ENCODE data around the gene SYT10.
"Not testable (repeated sequence)": the region's sequence is repeated elsewhere in the genome, so short reads cannot be mapped to it uniquely, and the experiment has no call there.

Gene SYT10, protein sequence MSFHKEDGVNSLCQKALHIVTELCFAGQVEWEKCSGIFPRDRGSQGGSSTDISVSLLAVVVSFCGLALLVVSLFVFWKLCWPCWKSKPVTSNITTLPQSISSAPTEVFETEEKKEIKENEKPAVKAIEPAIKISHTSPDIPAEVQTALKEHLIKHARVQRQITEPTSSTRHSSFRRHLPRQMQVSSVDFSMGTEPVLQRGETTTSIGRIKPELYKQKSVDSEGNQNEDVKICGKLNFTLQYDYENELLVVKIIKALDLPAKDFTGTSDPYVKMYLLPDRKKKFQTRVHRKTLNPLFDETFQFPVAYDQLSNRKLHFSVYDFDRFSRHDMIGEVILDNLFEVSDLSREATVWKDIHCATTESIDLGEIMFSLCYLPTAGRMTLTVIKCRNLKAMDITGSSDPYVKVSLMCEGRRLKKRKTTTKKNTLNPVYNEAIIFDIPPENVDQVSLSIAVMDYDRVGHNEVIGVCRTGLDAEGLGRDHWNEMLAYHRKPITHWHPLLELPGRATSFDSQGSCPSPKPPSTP

DNA sequence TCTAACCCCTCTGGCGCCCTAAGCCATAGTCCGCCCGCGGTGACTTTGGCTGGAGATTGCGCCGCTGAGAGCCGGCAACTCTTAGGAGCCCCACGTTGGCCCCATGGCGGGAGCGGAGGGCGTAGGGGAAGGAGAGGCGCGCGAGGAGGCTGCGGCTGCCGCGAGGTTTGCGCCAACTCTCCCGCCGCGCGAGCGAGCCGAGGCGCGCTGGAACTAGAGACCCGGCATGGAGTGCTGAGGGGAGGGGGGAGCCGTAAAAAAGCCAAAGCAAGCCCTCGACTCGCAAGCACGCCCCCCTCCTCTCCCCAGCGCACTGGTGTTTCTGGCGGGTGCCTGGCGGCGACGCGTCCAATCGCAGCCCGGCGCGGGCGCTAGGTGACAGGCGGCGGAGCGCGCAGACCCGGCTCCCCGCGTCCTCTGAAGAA lies at the start of gene SYT10:
Gene SYT10 (minus strand): TSS at position 233 of the 425 bp plus-strand sequence. CDS start 297 bp downstream, outside the sequence.
- peak; percentile 53 for DNase-seq (ENCODE audit: low spot score)

DNA sequence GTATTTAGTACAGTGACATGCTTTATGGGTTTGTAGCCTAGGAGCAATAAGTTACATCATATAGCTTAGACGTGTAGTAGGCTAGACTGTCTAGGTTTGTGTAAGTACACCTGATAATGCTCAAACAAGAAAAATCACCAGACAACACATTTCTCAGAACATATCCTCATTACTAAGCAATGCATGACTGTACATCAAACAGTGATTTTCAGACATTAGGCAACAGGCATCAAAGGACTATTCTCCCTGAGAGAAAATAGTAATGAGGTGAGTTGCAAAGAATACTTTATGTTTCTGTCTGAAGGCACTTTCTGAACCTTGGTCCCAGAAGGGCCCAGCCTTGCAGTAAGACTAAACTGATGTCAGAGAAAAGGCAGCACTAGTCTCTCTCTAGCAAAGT lies 48.4 kb upstream of the SYT10 start:
- no peak for DNase-seq (ENCODE audit: low spot score)

DNA sequence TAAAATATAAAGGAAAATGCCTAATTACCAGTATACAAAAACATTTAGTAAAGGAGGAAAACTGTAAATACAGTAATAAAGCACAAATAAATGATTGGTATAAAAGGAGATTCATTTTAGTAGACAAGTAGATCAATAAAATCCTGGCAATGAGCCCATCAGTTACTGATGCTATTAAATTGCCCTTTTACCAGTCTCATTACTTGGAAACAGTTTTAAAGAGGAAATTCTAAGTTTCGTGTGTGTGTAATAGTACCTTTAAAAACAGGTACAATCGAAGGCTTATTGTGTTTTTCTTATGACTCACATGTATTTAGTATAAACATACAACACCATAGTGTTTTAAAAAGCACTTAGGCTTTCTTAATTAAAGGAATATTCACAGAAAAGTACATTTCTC lies 46.4 kb upstream of the SYT10 start:
- no peak for DNase-seq (ENCODE audit: low spot score)

DNA sequence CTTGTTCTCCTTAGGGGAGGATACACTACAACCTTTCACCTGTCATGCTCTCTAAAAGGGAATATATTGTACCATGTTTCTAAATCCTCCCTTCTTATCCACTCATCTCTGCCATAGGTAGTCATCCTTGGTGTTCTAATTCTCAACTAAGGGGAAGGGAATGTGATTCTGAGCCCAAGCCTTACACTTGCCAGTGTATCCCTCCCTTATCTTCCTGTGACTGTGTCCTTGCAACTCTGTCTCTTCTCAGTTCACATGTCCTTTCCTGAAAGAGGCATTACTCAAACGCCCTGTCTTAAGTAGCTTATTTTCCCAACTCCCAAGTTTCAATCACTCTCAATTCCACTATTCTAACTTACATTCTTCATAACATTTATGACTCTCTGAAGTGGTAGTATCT lies 44.5 kb upstream of the SYT10 start:
- no peak for DNase-seq (ENCODE audit: low spot score)

DNA sequence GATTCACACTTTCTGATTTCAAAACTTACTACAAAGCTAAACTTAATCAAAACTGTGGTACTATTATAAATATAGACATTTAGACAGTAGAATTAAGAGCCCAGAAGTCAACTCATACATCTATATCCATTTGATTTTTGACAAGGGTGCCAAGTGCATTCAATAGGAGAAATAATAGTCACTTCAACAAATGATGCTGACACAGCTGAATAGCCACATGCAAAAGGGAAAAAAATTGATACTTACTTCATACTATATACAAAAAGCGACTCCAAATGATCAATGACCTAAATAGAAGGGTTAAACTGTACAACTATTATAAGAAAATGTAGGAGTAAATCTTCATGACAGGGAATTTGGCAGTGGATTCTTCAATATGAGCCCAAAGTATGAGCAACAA lies 40.7 kb upstream of the SYT10 start:
- DNase-seq (ENCODE audit: low spot score), result no peak

DNA sequence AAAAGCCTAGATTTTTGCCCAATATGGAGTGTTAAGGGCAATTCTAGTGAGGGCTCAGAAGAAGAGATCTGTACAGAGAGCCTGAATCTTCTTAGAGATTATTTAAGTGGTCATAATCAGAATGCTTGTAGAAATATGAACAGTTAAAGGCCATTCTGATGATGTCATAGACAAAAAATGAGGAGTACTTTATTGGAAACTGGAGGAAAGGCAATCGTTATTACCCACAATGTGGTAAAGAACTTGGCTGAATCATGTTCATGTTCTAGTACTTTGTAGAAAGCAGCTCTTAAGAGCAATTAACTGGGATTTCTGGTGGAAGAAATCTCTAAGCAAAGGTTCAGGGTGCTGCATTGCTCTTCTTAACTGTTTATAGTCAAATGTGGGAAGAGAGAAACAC lies 36.4 kb upstream of the SYT10 start:
- DNase-seq (ENCODE audit: low spot score), result no peak

DNA sequence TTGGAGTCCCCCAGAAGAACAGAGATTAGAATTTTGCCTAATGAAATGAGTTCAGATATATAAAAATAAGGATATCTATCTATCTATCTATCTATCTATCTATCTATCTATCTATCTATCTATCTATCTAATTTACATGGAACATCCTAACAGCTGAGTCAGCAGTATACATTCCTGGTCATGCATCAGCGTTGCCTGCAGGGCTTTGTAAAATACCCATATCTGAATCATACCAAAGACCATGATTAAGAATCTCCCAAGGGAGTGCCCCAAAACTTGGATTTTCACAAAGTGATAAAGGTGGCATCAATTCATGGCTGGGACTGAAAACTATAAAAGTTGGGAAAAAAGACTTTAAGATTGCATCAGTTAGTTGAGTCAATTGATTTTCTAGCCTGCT lies 32.7 kb upstream of the SYT10 start:
- DNase-seq (ENCODE audit: low spot score), result no peak

DNA sequence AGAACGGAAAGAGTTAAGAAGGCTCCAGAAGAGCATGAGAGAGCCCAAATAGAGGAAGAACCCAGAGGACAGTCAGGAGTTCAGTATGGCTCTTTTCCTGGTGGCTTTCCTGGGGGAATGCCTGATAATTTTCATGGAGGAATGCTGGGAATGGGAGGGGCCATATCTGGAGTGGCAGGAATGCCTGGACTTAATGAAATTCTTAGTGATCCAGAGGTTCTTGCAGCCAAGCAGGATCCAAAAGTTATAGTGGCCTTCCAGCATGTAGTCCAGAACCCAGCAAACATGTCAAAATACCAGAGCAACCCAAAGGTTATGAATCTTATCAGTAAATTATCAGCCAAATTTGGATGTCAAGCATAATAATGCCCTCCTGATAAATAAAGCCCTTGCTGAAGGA lies 15.5 kb upstream of the SYT10 start:
- no peak for DNase-seq (ENCODE audit: low spot score)

DNA sequence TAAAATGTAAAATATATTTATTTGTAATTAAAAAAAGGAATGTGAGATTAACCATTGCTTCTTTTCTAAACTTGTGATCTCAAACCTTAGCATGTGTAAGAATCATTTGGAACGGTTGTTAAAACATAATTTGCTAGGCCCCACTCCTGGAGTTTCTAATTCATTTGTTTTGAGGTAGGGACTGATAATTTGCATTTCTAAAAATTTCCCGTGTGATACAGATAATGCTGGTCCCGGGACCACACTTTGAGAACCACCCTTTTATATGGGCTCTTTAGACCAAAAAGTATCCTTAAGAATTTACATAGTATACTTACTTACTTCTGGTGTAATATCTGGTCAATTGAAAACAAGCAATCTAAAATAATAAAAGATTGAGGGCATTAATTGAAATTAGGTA lies 10.9 kb upstream of the SYT10 start:
- no peak for DNase-seq (ENCODE audit: low spot score)

DNA sequence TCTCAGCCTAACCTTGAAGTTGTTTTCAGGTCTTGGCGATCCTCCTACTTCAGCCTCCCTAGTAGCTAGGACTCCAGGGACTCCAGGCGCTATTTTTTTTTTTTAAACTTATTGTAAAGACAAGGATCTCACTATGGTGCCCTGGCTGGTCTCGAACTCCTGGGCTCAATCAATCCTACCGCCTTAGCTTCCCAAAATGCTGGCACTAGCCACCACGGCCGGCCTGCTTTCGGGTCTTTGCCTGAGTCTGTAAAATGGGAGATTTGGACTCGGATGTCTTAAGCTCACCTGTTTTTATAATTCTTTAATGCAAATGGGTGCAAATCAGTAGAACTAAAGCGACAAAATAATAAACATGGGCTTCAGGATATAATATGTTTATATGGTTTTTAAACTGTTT lies 858 bp upstream of the SYT10 start:
- no peak for DNase-seq (ENCODE audit: low spot score)

DNA sequence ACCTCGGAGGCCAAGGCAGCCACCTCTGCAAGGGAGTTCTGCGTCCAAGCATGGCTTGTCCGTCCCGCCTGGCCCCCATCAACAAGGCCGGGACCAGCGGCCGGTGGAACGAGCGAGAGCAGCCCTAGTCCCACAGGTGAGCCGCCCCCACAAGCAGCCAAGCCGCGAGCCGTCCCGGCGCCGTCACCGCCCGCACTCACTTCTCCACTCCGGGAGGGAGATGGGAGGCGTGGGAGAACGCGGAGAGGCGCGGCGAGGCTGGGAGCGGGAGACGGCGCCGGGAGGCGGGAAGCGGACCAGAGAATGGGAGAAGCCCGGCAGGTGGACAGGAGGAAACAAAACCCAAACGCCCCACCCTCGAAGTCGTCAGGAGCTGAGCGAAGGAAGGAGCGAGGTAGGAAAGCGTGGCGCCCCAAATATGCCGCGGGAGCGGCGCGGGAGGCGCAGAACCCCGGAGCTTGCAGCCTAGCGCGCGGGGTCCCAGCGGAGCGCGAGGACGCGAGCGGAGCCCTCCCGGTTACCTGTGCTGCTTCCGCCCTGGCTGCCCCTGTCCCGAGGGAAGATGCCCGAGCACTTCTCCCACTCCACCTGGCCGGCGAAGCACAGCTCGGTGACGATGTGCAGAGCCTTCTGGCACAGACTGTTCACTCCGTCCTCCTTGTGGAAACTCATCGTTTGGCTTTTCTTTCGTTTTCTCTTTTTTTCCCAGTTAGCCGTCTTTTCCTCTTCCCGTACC lies 600 bp downstream of the SYT10 start:
- peak; percentile 18 for DNase-seq (ENCODE audit: low spot score)

DNA sequence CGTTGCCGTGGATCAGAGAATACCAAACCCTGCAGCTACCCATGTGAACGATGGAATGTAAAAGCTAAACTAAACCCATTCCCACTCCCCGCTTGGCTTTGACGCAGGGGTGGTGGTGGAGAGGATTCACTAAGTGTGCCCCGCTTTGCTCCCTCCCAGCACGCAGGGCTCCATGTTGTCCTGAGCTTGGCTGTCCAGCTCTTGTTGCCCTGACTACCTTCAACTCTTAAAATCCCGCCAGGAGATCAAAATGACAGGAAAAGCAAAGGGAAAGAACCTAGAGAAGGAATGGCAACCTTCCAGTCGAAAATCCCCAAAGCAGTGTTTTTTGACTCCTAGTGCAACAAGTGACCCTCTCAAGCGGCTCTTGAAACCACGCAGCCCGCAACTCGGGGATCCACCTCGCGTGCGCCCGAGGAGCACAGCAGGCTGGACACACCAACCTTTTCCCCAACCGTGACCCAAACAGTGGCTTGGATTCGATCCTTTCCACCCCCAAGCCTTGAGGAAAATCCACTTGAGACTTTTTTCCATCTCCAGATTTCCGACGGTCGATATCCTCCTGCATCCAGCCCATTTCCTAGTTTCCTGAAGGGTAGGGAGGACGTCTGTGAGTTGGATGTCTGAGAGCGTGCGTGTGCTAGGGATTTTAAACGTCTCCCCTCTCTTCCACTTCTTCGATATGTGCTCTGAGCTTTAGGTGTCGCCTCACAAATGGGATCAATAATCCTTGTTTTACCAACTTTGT lies 1.4 kb downstream of the SYT10 start:
- DNase-seq (ENCODE audit: low spot score), result no peak

DNA sequence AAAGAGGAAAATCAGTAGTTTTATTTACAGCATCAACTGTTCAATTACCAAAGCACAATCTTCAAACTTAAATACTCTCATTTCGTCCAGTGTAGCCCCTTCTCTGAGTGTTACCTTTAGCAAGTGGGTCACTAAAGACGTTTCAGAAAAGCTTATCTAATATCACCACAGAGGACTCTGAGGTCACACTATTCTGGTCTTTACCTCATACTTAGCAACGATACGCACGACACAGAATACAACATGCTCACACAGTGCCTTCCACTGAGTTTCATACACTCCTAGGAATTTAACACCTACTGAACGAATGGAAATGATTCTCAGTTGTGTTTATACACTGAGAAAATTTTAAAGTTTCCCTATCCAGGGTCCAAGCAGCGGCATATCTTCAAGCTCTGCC lies 2.0 kb downstream of the SYT10 start:
- DNase-seq (ENCODE audit: low spot score), result no peak

DNA sequence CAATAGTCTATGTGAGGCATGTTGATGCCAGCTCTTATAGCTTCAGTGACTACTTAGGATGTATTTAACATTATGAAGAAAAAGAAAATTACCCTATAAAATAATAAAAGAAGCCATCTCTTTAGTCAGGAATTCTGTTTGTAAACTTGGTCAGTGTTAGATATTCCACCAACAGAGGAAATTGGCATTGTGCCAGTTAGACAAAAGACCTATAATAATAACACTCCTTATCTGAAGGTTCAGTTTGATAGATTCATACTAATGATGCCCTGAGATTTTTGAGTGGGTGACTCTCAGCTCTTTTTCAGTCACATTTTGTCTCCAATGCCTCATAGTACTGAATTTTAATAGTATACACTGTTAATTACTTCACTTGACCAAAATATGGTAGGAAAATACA lies 6.6 kb downstream of the SYT10 start:
- no peak for DNase-seq (ENCODE audit: low spot score)

DNA sequence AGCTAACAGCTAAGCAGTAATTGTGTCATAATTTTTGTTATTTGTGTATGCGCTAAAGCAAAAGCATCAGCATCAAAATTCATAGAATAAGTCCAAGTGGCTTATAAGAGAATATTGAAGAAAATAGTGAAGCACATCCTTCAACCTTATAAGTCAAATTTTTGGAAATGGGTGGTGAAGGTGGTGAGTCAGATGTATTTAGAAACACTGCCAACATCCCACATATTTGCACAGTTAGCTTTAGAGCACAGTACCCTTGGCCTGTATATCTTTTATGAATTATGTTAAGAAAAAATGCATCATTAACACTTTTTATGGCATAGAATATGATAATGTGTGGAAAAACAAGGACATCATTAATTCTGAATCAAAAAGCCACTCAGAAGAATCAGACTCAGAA lies 8.0 kb downstream of the SYT10 start:
- no peak for DNase-seq (ENCODE audit: low spot score)

DNA sequence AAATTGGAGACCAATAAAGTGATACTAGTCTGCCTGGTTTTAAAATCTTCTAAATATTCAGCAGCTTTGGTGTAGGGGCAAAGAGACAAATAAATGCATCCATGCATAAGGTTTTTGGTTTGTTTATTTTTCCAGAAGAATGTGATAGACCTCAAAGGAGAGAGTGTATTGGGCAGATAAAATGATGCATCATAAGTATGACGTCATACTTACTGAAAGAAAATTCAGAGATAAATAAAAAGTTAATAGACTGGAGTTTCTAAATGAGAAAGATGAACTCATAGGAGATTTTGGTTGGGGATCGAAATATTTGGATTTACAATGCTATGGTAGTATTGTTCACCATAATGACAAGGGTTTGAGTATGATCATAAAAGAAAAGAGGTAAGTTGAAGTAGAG lies 10.2 kb downstream of the SYT10 start:
- no peak for DNase-seq (ENCODE audit: low spot score)

DNA sequence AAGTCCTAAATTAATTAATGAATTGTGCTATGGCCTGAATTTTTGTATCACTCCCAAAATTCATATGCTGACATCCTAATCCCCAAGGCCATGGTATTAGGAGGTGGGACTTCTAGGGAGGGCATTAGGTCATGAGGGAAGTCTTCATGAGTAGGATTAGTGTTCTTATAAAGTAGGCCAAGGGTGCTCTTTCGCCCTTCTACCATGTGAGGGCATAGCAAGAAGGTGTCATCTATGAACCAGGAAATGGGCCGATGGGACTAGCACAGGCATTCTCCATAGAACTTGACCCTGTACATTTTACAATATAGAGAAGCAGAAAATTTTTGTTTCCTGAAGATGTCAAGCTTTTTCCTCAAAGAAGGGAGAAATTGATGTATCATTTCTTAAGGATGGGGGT lies 12.5 kb downstream of the SYT10 start:
- no peak for DNase-seq (ENCODE audit: low spot score)

DNA sequence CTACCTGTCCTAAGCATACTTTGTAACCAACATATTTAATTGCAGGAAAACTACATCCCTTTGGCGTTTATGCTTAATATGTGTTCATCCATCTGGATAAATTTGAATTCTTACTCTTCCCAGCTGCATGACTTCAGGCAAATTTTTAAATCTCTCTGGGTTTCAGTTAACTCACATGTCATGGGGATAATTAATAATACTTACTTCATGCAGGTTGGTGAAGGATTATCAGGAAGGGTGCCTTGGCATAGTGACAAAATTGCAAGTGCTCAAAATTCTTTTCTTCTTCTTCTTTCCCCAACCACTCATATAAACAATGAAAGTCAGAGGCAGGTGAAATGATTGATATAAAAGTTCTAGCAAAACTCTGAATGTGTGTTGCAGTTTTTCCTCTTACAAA lies 15.9 kb downstream of the SYT10 start:
- no peak for DNase-seq (ENCODE audit: low spot score)

DNA sequence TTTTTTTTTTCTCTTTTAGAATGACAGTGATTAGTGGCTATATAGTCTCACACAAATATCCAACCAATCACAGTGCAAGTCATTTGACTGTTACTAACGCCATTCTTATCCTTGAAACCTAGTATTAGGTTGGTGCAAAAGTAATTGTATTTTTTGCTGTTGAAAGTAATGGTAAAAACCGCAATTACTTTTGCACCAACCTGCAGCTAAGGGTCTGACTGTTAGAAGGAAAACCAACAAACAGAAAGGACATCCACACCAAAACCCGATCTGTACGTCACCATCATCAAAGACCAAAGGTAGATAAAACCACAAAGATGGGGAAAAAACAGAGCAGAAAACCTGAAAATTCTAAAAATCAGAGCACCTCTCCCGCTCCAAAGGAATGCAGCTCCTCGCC lies 27.2 kb downstream of the SYT10 start:
- not testable (repeated sequence) for DNase-seq (ENCODE audit: low spot score)

DNA sequence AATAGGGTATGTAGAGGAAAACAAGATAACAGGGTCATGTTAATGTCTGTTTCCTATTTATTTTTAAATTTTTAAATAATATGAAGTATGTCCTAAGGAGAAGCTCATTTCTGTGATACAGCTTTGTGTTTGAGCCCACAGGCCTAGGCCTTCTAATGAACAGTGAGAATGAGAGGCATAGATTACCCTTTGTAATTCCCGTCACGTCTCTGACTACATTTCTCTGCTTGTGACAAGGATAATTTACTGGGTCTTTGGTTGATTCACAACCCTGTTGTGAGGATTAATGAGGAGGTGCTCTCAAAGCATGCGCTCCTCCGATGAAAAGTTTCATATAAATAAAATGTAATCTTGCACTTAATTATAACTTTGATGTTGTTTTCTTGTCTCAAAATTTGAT lies 56.1 kb downstream of the SYT10 start:
- DNase-seq (ENCODE audit: low spot score), result no peak

DNA sequence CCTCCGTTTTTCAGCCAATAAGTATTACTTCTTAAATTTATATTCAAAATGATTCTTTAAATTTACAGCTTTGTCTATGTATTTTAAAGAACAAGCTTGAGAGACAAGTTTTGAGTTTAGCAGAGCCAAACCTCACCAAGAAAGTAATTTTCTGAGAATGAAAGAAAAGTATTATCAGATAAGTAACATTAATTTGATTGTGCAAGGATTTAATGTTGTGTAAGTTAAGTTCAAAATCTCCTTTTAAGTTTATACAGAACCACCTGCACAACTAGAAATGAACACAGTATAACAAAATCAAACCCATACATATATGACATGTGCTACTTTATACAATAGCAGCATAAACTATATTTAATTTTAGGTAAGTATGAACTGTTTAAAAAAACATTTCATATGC lies 63.5 kb downstream of the SYT10 start:
- no peak for DNase-seq (ENCODE audit: low spot score)

DNA sequence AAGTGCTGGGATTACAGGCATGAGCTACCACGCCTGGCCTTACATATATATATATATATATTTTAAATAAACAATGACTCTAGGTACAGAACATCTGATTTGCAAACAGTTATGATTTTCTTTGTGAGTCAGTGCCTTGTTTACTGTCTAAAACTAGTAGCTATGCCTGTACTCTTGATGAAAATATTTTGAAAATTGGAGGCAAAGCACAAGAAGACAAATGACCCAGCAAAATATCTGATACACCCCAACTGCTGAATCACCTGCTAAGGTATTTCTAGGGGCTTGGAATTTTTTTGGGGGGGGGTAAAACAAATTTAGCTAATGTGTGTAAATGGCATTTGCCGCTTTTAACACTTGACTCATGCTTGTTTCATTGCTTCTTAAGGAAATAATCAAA lies 69.3 kb downstream of the SYT10 start:
- DNase-seq (ENCODE audit: low spot score), result no peak

DNA sequence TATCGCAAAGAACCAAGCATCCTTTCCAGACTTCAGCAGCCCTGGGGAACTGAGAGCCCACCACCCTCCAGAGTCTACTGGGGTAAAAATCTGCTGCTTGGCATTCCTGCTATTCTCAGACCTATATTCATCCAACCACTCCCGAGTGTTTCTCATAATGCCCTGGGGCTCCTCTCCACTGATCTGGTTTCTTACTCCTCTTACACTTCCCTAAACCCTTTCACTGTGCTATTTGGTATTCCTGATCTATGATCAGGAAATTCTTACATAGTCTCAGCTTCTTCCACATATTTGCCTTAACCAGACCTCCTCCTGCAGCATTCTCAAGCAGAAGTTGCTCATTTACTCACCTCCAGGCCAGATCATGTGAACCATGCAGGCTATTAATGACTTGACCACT lies 82.4 kb downstream of the SYT10 start:
- no peak for DNase-seq (ENCODE audit: low spot score)

Measured in GM03348 (cell line).